Esophagus mucosa (tissue), 1 donor: ENCODE data around the gene PIKFYVE. TPM values are rescaled to one million over a fixed set of nuclear protein-coding genes. Genes with fewer than 3 reads are reported as not detected.
A peak's percentile ranks its signal among the peaks of the same experiment; 100 is the strongest.
"Not testable (repeated sequence)": the region's sequence is repeated elsewhere in the genome, so short reads cannot be mapped to it uniquely, and the experiment has no call there.

ENCODE experiments used
- ATAC-seq: fragments of 200-7000 bp; cut with Tn5 transposase; one replicate; pipeline ENCODE4 v1.9.1; 2020
- total RNA-seq: library from RNA; stranded (reverse); gene quantifications from one replicate; pipeline ENCODE4 v1.2.4, GENCODE V29; 2023
- donor health status: DM: yes; HTN: yes; CAD: no.

PIKFYVE gene, protein sequence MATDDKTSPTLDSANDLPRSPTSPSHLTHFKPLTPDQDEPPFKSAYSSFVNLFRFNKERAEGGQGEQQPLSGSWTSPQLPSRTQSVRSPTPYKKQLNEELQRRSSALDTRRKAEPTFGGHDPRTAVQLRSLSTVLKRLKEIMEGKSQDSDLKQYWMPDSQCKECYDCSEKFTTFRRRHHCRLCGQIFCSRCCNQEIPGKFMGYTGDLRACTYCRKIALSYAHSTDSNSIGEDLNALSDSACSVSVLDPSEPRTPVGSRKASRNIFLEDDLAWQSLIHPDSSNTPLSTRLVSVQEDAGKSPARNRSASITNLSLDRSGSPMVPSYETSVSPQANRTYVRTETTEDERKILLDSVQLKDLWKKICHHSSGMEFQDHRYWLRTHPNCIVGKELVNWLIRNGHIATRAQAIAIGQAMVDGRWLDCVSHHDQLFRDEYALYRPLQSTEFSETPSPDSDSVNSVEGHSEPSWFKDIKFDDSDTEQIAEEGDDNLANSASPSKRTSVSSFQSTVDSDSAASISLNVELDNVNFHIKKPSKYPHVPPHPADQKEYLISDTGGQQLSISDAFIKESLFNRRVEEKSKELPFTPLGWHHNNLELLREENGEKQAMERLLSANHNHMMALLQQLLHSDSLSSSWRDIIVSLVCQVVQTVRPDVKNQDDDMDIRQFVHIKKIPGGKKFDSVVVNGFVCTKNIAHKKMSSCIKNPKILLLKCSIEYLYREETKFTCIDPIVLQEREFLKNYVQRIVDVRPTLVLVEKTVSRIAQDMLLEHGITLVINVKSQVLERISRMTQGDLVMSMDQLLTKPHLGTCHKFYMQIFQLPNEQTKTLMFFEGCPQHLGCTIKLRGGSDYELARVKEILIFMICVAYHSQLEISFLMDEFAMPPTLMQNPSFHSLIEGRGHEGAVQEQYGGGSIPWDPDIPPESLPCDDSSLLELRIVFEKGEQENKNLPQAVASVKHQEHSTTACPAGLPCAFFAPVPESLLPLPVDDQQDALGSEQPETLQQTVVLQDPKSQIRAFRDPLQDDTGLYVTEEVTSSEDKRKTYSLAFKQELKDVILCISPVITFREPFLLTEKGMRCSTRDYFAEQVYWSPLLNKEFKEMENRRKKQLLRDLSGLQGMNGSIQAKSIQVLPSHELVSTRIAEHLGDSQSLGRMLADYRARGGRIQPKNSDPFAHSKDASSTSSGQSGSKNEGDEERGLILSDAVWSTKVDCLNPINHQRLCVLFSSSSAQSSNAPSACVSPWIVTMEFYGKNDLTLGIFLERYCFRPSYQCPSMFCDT (N-terminal part only)
- 12.0 TPM for total RNA-seq

DNA sequence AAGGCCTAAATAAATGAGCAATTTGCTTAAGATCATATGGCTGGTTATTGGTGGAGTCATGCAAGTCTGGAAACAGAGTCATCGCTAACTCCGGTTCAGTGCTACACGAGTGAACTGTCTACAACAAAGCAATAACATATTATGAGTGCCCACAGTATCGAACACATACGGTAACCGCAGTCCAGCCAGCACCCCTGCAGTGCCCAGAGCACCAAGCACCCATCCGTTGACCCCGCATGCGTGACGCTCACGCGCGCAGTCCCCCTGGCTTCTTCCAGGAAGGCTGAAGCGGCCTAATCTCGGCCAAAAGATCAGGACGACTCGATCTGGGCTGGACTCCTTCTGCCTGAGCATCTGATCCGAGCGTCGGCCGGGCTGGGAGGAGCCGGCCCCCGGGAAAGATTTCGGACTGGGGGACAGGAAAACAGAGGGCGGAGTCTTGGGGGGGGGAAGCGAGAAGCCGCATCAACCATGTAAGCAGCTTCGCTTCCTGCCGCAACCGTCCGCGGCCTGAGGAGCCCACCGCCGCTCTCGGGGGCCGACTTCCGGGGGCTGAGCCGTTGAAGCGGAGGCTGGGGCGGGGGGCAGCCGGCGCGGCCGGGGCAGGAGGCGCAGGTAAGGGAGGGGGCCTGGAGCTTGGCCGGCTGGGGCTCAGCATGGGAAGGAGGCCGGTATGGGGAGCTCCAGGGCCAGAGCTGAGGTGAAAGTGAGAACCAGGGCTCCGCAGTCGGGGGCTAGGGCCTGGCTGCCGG, at the start of gene PIKFYVE:
Gene PIKFYVE, plus strand, starts transcription at position 455 of the 752 bp plus-strand sequence. CDS start 5,265 bp downstream, outside the sequence.
- peak; percentile 98 for ATAC-seq

- not testable (repeated sequence) for ATAC-seq
These were observed 44.2 kb upstream of the PIKFYVE start for GRCh38 chr2:208221873-208222272.

DNA sequence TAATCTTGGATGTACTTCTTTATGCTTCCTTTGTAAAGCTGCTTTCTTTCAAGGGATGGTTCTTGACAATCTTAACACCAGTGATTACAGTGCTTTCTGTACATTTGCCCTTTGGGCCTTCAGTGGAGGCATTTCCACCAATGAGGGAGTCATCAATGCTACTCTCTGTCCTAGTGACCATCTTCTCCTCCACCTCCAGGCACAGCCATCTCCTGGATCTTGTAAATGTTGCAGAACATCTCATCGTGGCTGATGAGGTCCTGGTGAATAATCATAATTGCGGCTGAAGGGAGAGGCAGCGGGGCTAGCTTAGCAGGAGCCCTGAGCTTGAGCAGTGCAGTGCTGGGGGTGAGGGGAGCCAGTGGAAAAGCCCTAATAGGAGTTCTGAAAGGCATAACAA, 43.7 kb upstream of the PIKFYVE start:
- ATAC-seq: peak; percentile 87

DNA sequence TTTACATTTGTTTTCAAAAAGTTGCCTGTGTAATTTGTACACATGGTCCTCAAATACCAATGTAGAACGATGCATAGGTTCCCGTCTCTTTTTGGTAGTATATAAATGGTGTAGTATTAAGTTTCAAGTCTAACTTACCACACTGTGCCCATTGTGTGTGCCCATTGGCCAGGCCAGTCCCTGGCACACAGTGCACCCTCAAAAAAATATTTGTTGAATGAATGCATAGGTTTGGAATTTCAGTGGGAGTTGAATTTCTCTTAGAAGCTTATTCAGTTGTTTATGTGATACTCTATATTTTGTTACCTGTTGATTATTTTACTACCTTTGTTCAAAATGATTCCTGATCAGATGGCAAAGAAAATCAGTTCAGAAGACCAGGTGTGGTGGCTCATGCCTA, 41.3 kb upstream of the PIKFYVE start:
- ATAC-seq: no peak

DNA sequence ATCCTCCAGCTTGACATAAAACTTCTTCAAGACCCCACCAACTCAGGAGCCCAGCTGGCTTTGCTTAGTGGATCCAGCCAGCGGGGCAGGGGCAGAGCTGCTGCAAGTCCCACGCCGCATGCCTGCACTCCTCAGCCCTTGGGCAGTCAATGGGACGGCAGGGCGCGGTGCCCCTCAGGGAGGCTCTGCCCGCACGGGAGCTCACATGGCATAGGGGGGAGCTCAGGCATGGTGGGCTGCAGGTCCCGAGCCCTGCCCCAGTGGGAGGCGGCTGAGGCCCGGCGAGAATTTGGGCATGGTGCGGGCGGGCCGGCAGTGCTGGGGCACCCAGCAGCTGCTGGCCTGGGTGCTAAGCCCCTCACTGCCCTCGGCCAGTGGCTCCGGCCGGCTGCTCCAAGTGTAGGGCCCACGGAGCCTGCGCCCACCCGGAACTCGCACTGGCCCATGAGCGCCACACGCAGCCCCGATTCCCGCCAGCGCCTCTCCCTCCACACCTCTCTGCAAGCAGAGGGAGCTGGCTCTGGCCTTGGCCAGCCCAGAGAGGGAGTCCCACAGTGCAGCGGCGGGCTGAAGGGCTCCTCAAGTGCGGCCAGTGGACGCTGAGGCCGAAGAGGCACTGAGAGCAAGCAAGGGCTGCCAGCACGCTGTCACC, 38.3 kb upstream of the PIKFYVE start:
- ATAC-seq: no peak

GRCh38 chr2:208228476-208228875, 37.6 kb upstream of the PIKFYVE start:
- no peak for ATAC-seq

DNA sequence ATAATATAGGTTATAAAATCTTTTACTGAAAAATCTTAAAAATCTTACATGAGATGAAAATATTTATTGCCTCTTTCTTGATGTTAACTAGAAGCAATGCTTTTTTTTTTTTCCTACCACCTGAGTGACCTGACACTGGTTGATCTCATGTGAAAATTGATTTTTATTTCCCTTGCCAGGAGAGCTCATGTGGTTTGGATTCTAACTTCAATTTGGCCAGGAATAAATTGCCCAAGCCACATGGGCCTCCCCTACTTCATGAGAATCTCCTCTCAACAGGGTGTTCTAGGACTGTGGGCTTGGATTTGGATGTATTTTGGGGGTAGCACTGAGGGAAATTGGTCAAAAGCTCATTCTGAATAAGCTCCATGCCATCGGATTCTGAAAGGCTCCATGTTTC, 31.3 kb upstream of the PIKFYVE start:
- ATAC-seq: no peak

- no peak for ATAC-seq
These were observed 30.2 kb upstream of the PIKFYVE start for GRCh38 chr2:208235860-208236259.

DNA sequence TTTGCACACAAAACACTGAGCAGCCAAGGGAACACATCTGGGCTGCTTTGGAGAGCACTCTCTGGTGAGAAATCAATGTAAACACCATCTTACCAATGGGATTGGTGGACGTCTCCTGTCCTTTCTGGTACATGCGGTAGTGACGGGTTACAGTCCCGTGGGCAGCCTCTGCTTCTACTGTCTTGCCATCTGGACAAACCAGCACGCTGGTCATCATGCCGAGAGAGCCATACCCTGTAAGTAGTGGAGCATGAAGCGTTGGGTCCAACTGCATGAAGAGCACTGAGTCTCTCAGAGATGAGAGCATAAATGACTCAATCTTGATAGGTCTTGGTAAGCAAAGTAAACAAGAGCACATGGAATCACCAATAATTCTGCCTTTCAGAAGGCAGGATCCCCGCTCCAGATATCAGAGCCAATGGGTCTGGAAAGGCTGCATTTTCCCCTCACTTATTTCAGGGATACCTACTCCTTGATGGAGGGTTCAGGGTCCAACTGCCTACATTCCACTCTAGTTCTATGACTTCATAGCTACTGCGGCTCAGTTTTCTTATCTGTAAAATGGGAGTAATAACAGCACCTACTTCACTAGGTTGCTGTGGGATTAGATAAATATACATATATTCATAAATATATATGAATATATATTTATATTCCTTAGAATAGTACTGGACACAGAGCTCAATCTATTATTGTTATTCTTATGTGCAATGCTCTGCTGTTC, 26.1 kb upstream of the PIKFYVE start:
- ATAC-seq: no peak

- ATAC-seq: no peak
These were observed 25.3 kb upstream of the PIKFYVE start for GRCh38 chr2:208240619-208241209.

- no peak for ATAC-seq
These were observed 21.6 kb upstream of the PIKFYVE start for GRCh38 chr2:208244422-208244821.

GRCh38 chr2:208245746-208246145, 20.3 kb upstream of the PIKFYVE start:
- ATAC-seq: no peak

GRCh38 chr2:208248601-208249000, 17.5 kb upstream of the PIKFYVE start:
- ATAC-seq: no peak

DNA sequence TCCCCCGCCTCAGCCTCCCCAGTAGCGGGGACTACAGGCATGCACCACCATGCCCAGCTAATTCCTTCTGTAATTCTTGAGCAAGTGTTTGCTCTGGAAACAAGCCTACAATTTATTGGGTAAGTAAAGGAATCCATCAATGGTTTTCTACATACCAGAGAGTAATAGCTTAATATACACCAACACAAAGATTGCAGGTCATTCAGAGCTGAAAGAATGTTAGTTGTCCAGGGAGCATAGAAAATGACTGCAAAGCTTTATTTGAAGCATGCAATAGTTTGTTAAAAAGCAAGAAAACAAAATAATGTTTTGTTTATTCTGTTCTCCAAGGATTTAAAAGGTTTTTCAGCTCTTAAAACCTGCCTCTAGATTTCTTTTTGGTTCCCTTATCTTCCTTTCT, 16.8 kb upstream of the PIKFYVE start:
- ATAC-seq: no peak

DNA sequence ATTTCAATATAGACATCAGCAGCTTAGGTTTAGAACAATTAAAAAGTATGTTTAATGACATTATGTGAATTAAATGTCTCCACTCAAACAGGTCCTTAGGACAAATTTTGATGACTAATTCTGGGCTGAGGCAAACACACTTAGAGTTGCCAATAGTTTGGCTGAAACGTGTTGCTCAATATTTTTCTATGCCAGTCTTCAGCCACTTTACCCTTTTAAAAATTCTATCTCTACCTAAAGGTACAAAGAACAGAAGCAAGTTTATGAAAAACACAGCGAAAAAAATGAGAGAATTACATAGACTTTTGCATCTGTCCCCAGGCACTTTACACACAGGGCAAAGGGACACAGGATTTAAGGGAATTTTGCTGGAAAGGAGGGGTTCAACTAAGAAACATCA, 15.7 kb upstream of the PIKFYVE start:
- no peak for ATAC-seq

DNA sequence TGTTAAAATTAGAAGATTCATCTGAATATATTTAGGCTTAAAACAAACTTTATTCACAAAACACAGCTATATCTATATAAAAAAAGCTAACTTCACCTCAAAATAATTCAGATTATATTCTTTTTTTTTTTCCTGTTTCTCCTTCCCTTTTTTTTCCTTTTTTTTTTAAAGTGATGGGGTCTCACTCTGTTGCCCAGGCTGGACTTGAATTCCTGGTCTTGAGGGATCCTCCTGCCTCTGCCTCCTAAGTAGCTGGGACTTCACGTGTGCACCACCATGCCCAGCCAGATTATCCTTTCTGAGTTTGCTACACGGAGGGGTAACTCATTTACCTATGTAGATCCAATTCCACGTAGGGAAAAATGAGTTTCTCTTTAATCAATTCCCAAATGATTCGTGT, 15.0 kb upstream of the PIKFYVE start:
- no peak for ATAC-seq

GRCh38 chr2:208252716-208253492, 13.2 kb upstream of the PIKFYVE start:
- no peak for ATAC-seq

- ATAC-seq: no peak
These were observed 12.4 kb upstream of the PIKFYVE start for GRCh38 chr2:208253600-208254117.
